Endodermal cell (in vitro differentiated cells): Measurements from ENCODE around the gene OVCA2. TPM values are rescaled to one million over a fixed set of nuclear protein-coding genes. Genes with fewer than 3 reads are reported as not detected.

ENCODE experiments used
- DNase-seq: peaks from one replicate; pipeline ENCODE4 v3.0.0-alpha.2; 2017
- H3K27ac ChIP-seq: 2 replicates; pipeline ENCODE4 v1.5.1; 2013; ENCODE audit warnings: mild to moderate bottlenecking, low read depth, low read length, moderate library complexity
- H3K27me3 ChIP-seq: 2 replicates; pipeline ENCODE4 v1.6.1; 2013; ENCODE audit warnings: mild to moderate bottlenecking, low read length, moderate library complexity; ENCODE audit not compliant: insufficient read depth, control insufficient read depth, poor library complexity, severe bottlenecking
- H3K36me3 ChIP-seq: 2 replicates; pipeline ENCODE4 v1.7.0; 2013; ENCODE audit warnings: mild to moderate bottlenecking, low read length, moderate library complexity; ENCODE audit not compliant: control insufficient read depth, insufficient read depth
- H3K4me1 ChIP-seq: one replicate; pipeline ENCODE4 v1.7.0; 2013; ENCODE audit warnings: low read length; ENCODE audit not compliant: control insufficient read depth, insufficient read depth
- H3K4me3 ChIP-seq: 2 replicates; pipeline ENCODE4 v1.5.1; 2013; ENCODE audit warnings: mild to moderate bottlenecking, low read length, moderate library complexity
- H3K9ac ChIP-seq: 2 replicates; pipeline ENCODE4 v1.6.1; 2013; ENCODE audit warnings: mild to moderate bottlenecking, low read length, moderate library complexity; ENCODE audit not compliant: poor library complexity, severe bottlenecking; ENCODE audit errors: extremely low read depth
- H3K9me3 ChIP-seq: 2 replicates; pipeline ENCODE4 v1.6.1; 2013; ENCODE audit warnings: mild to moderate bottlenecking, low read length, moderate library complexity; ENCODE audit not compliant: control insufficient read depth
- H3K27ac Mint-ChIP-seq: 2 replicates; pipeline ENCODE4 v1.8.0; 2020; ENCODE audit warnings: mixed read lengths
- H3K27me3 Mint-ChIP-seq: 2 replicates; pipeline ENCODE4 v1.8.0; 2021; ENCODE audit warnings: mild to moderate bottlenecking, mixed read lengths; ENCODE audit not compliant: insufficient read depth
- H3K36me3 Mint-ChIP-seq: 2 replicates; pipeline ENCODE4 v1.8.0; 2020; ENCODE audit warnings: low read depth, mixed read lengths
- H3K4me1 Mint-ChIP-seq: 2 replicates; pipeline ENCODE4 v1.8.0; 2020; ENCODE audit warnings: mixed read lengths
- H3K4me3 Mint-ChIP-seq: 2 replicates; pipeline ENCODE4 v1.8.0; 2020; ENCODE audit warnings: mild to moderate bottlenecking, moderate library complexity, mixed read lengths
- H3K9me3 Mint-ChIP-seq: 2 replicates; pipeline ENCODE4 v1.8.0; 2020; ENCODE audit warnings: mild to moderate bottlenecking, mixed read lengths
- CTCF ChIP-seq: fragments of 200-600 bp; sonication (generic); conservative IDR thresholded peaks from 2 replicates; pipeline ENCODE4 v1.5.0; 2021; ENCODE audit warnings: antibody characterized with exemption, mild to moderate bottlenecking
- WGBS, 2 experiments: methylation state at CpG; one replicate each; pipeline versions ENCODE4 v1.1.5 to v1.1.7; 2013; ENCODE audit warnings: missing lambda C conversion rate in 2 of 2, mixed read lengths in 1 of 2; ENCODE audit not compliant: insufficient coverage in 1 of 2, insufficient read length in 1 of 2; 5-methylcytosine and 5-hydroxymethylcytosine counted together
- microRNA-seq: library from miRNA; unstranded; fragments of <30 nt; microRNA quantifications from one replicate; pipeline ENCODE4 v1.2.0, GENCODE V29; 2020; ENCODE audit warnings: borderline microRNAs expressed
- total RNA-seq, 2 donors: library from RNA; stranded (reverse); fragmentation: NEBNext Ultra II Directional in 1 of 2; extraction: Animal tissue kit (Norgen Biotek cat#: 25700) in 1 of 2; gene quantifications; 2 replicates in 1 of 2; 3 replicates in 1 of 2; pipeline ENCODE4 v1.2.1, GENCODE V29; 2021

The OVCA2 gene
- total RNA-seq, 2 donors from 2014 or later = 19.8 to 27.5 TPM

GRCh38 chr17:2090804-2091534 is 49.1 kb downstream of the OVCA2 start:
- Mint-ChIP-seq H3K4me1 (peaks cover 35% of the 10 kb centered on the region), H3K27ac (peak overlapping the region; percentile 76)
- 58 to 63% methylated on average over 1 to 2 of the region's 2 CpGs for whole genome bisulfite sequencing, 2 experiments

GRCh38 chr17:2092253-2092652 is 50.4 kb downstream of the OVCA2 start:
- H3K4me3 Mint-ChIP-seq = no peak overlapping the region
- H3K9me3 Mint-ChIP-seq = no peaks in the 10 kb centered on the region
- H3K9ac ChIP-seq = no peak overlapping the region
- H3K4me1 Mint-ChIP-seq = peaks cover 36% of the 10 kb centered on the region
- H3K27me3 Mint-ChIP-seq = no peaks in the 10 kb centered on the region
- no peak overlapping the region for H3K4me3 ChIP-seq
- peak; percentile 70 for DNase-seq
- H3K36me3 Mint-ChIP-seq = peaks cover 21% of the 10 kb centered on the region
- WGBS, 2 experiments = 94 to 96% methylated on average over 4 of the region's 4 CpGs
- peak overlapping the region; percentile 6 for H3K27ac Mint-ChIP-seq
- H3K36me3 ChIP-seq = peaks cover 34% of the 10 kb centered on the region
- H3K9me3 ChIP-seq = no peaks in the 10 kb centered on the region
- no peak overlapping the region for H3K27ac ChIP-seq
- H3K4me1 ChIP-seq = peaks cover 8% of the 10 kb centered on the region
- peak; percentile 62 for TF ChIP-seq CTCF
- H3K27me3 ChIP-seq = no peaks in the 10 kb centered on the region

More at GRCh38 chr17:2090804-2091534, 49.1 kb downstream of the OVCA2 start:
- H3K27ac ChIP-seq = no peak overlapping the region
- peaks cover 42% of the 10 kb centered on the region for H3K36me3 ChIP-seq
- DNase-seq = peak; percentile 87
- Mint-ChIP-seq H3K36me3 (peaks cover 24% of the 10 kb centered on the region), H3K9me3 (no peaks in the 10 kb centered on the region), H3K4me3 (no peak overlapping the region), H3K27me3 (no peaks in the 10 kb centered on the region)
- no peak overlapping the region for H3K9ac ChIP-seq
- H3K9me3 ChIP-seq = no peaks in the 10 kb centered on the region
- no peaks in the 10 kb centered on the region for H3K27me3 ChIP-seq
- peak; percentile 59 for TF ChIP-seq CTCF
- H3K4me1 ChIP-seq = peaks cover 8% of the 10 kb centered on the region
- H3K4me3 ChIP-seq = no peak overlapping the region

Small RNAs within 50 kb of the gene (microRNA-seq; reads per million reads assigned to microRNA genes)
- gene MIR132 = 46.7 reads per million, percentile 67 among the genes with 10 or more reads in this experiment
- gene MIR212 = 1.9 reads per million, percentile 9 among the genes with 10 or more reads in this experiment

Other genes starting within 250 kb of the OVCA2 start
- gene SMYD4, start 212.1 kb upstream of the OVCA2 start, total RNA-seq = 10 to 100 TPM; 31.6 to 36.8 TPM
- gene RPA1, start 212.0 kb upstream of the OVCA2 start, total RNA-seq = 100 to 1,000 TPM; 190 to 249 TPM
- 10 to 100 TPM; 18.2 to 19.6 TPM for gene RTN4RL1, start 16.7 kb upstream of the OVCA2 start, total RNA-seq
- gene DPH1, start 11.9 kb upstream of the OVCA2 start, total RNA-seq = 10 to 100 TPM; 31.1 to 48.3 TPM
- under 1 TPM; 0.13 to 0.57 TPM for gene HIC1, start 13.1 kb downstream of the OVCA2 start, total RNA-seq